ENCODE data around the gene CEP164. TPM values are rescaled to one million over a fixed set of nuclear protein-coding genes. Genes with fewer than 3 reads are reported as not detected.

The CEP164 gene
- total RNA-seq, 1 experiment from 2014 or later = 22.2 TPM

GRCh38 chr11:117369534-117369933, 41.9 kb downstream of the CEP164 start:
- H3K9ac ChIP-seq (ENCODE audit: low read length) = no peak overlapping the region
- no peaks in the 10 kb centered on the region for H4K20me1 ChIP-seq (ENCODE audit: insufficient read depth)
- H3K4me3 ChIP-seq (replicated peaks in 1 of 2; ENCODE audit: low read depth in 1 of 2, low read length in 2 of 2) = no peak overlapping the region
- no peaks in the 10 kb centered on the region for H3K9me2 ChIP-seq (ENCODE audit: insufficient read depth)
- H3K79me2 ChIP-seq (ENCODE audit: insufficient read depth, low read length) = no peaks in the 10 kb centered on the region
- H3K4me1 ChIP-seq (ENCODE audit: control insufficient read depth in 1 of 2, insufficient read depth in 2 of 2, low read length in 2 of 2) = no peaks in the 10 kb centered on the region
- CTCF ChIA-PET = no interaction called here
- H3K27me3 ChIP-seq (ENCODE audit: insufficient read depth, low read length) = no peaks in the 10 kb centered on the region
- no TSS peak for BruUV-seq (replicated peaks)
- RAD21 ChIA-PET (ENCODE audit: low non-redundant PET in 1 of 2, low total read pairs in 2 of 2, uncharacterized antibody in 2 of 2, unreplicated experiment in 2 of 2) = no interaction called here
- H3K27ac ChIP-seq (ENCODE audit: low read depth, low read length) = no peak overlapping the region
- TF ChIP-seq JUND (IDR thresholded peaks at IDR 0.05) (no peak), POLR2A (IDR thresholded peaks at IDR 0.05; ENCODE audit: borderline replicate concordance, extremely low read depth, insufficient read depth, insufficient read length) (no peak), ZNF274 (IDR thresholded peaks at IDR 0.05; ENCODE audit: low read depth, low read length) (no peak), CTCF (IDR thresholded peaks at IDR 0.05 in 2 of 3, conservative IDR thresholded peaks at IDR 0.05 in 1 of 3; ENCODE audit: borderline replicate concordance in 1 of 3, insufficient read depth in 1 of 3, low read depth in 2 of 3, low read length in 2 of 3) (no peak), EZH2 (IDR thresholded peaks at IDR 0.05) (no peak), FOSL1 (IDR thresholded peaks at IDR 0.05; ENCODE audit: low read depth) (no peak), EZH2phosphoT487 (IDR thresholded peaks at IDR 0.05; ENCODE audit: borderline replicate concordance) (no peak), ELF1 (IDR thresholded peaks at IDR 0.05; ENCODE audit: borderline replicate concordance, low read depth) (no peak), SIN3A (IDR thresholded peaks at IDR 0.05; ENCODE audit: low read depth) (no peak), ATF3 (IDR thresholded peaks at IDR 0.05) (no peak), CBX3 (IDR thresholded peaks at IDR 0.05; ENCODE audit: low read depth) (no peak), YY1 (IDR thresholded peaks at IDR 0.05; ENCODE audit: extremely low read depth, insufficient replicate concordance, low read depth, low read length) (no peak), EGR1 (IDR thresholded peaks at IDR 0.05; ENCODE audit: low read depth) (no peak), RAD21 (IDR thresholded peaks at IDR 0.05; ENCODE audit: low read depth) (no peak), ZFX (IDR thresholded peaks at IDR 0.05) (no peak), ZBTB33 (IDR thresholded peaks at IDR 0.05; ENCODE audit: extremely low read depth, insufficient replicate concordance, low read length) (no peak), CEBPB (IDR thresholded peaks at IDR 0.05; ENCODE audit: low read depth) (no peak), SRF (IDR thresholded peaks at IDR 0.05; ENCODE audit: low read depth) (no peak), SP1 (IDR thresholded peaks at IDR 0.05; ENCODE audit: low read depth) (no peak), TCF7L2 (IDR thresholded peaks at IDR 0.05; ENCODE audit: borderline replicate concordance, extremely low read depth, insufficient read depth, insufficient read length) (no peak)
- DNase-seq (ENCODE audit: low read depth, low spot score) (no peak), ATAC-seq (no peak)
- H3K9me3 ChIP-seq (ENCODE audit: control insufficient read depth in 1 of 2, insufficient read depth in 1 of 2, low read depth in 1 of 2, low read length in 2 of 2) = no peaks in the 10 kb centered on the region
- no peak overlapping the region for H3K4me2 ChIP-seq (ENCODE audit: low read length)
- POLR2A ChIA-PET = no interaction called here
- H3K36me3 ChIP-seq (ENCODE audit: control insufficient read depth in 1 of 2, insufficient read depth in 2 of 2, low read length in 2 of 2) = peaks cover 3 to 9% of the 10 kb centered on the region in 2 experiments; a peak in 3 of 4 replicates
- H2AFZ ChIP-seq (ENCODE audit: low read depth, low read length, poor library complexity, severe bottlenecking) = no peak overlapping the region
- intact Hi-C loops (cut with micrococcal nuclease) = no loop called here
